NCI-H345 treated with DMSO at 0.1 percent for 48 hours (cell line): ENCODE results near the gene KRTAP10-3.
"Not testable (repeated sequence)": the region's sequence is repeated elsewhere in the genome, so short reads cannot be mapped to it uniquely, and the experiment has no call there.

ENCODE experiments used
- DNase-seq: peaks from one replicate; lab custom pipeline; 2025; ENCODE audit not compliant: unreplicated experiment; lab: John Stamatoyannopoulos, UW

KRTAP10-3 gene

GRCh38 chr21:44572959-44573583 lies 14.5 kb upstream of the KRTAP10-3 start:
- no peak for DNase-seq

GRCh38 chr21:44571844-44572782 lies 13.5 kb upstream of the KRTAP10-3 start:
- DNase-seq = no peak

- no peak for DNase-seq
Observed at GRCh38 chr21:44571296-44571695, 12.7 kb upstream of the KRTAP10-3 start.

GRCh38 chr21:44569861-44570517 lies 11.4 kb upstream of the KRTAP10-3 start:
- DNase-seq = no peak

GRCh38 chr21:44568667-44569556 lies 10.3 kb upstream of the KRTAP10-3 start:
- DNase-seq = no peak

GRCh38 chr21:44568261-44568660 lies 9.7 kb upstream of the KRTAP10-3 start:
- DNase-seq = no peak

- no peak for DNase-seq
Observed at GRCh38 chr21:44567481-44568171, 9.0 kb upstream of the KRTAP10-3 start.

- no peak for DNase-seq
Observed at GRCh38 chr21:44566403-44566802, 7.8 kb upstream of the KRTAP10-3 start.

- no peak for DNase-seq
Observed at GRCh38 chr21:44564886-44565598, 6.4 kb upstream of the KRTAP10-3 start.

GRCh38 chr21:44564099-44564498 lies 5.5 kb upstream of the KRTAP10-3 start:
- DNase-seq = no peak

GRCh38 chr21:44558329-44558675 lies 293 bp downstream of the KRTAP10-3 start:
- not testable (repeated sequence) for DNase-seq

GRCh38 chr21:44557491-44558328 lies 885 bp downstream of the KRTAP10-3 start:
- DNase-seq = no peak

GRCh38 chr21:44556879-44557278 lies 1.7 kb downstream of the KRTAP10-3 start:
- DNase-seq = peak; percentile 77

- no peak for DNase-seq
Observed at GRCh38 chr21:44555200-44555875, 3.3 kb downstream of the KRTAP10-3 start.

- DNase-seq = no peak
Observed at GRCh38 chr21:44552681-44553080, 5.9 kb downstream of the KRTAP10-3 start.

GRCh38 chr21:44552136-44552535 lies 6.5 kb downstream of the KRTAP10-3 start:
- DNase-seq = no peak

- DNase-seq = peak; percentile 30
Observed at GRCh38 chr21:44551340-44551961, 7.1 kb downstream of the KRTAP10-3 start, which contains the start of gene KRTAP10-2. Gene KRTAP10-2, minus strand, starts transcription at chr21:44551505. Its CDS starts 47 bp downstream, at chr21:44551458.

- no peak for DNase-seq
Observed at GRCh38 chr21:44550807-44551206, 7.8 kb downstream of the KRTAP10-3 start.
